GM19397 (cell line): Measurements from ENCODE around the gene GTF2F2.
"Not testable (repeated sequence)": the region's sequence is repeated elsewhere in the genome, so short reads cannot be mapped to it uniquely, and the experiment has no call there.

ENCODE experiments used
- ATAC-seq: cut with Tn5 transposase; IDR thresholded peaks from one replicate; pipeline ENCODE4 v1.9.1; 2021; ENCODE audit warnings: mild to moderate bottlenecking, moderate library complexity; ENCODE audit not compliant: unreplicated experiment

Gene GTF2F2

DNA sequence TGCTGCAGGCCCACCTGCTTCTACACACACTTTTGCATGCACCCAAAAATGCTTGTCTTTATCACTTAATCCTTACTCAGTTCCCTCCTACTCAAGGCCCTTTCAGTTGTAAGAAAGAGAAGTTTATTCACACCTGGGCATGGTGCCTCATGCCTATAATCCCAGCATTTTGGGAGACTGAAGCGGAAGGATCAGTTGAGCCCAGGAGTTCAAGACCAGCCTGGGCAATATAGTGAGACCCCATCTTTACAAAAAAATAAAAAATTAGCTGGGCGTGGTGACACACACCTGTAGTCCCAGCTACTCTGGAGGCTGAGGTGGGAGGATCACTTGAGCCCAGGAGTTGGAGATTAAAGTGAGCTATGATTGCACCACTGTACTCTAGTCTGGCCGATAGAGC, 178.2 kb downstream of the GTF2F2 start:
- not testable (repeated sequence) for ATAC-seq

DNA sequence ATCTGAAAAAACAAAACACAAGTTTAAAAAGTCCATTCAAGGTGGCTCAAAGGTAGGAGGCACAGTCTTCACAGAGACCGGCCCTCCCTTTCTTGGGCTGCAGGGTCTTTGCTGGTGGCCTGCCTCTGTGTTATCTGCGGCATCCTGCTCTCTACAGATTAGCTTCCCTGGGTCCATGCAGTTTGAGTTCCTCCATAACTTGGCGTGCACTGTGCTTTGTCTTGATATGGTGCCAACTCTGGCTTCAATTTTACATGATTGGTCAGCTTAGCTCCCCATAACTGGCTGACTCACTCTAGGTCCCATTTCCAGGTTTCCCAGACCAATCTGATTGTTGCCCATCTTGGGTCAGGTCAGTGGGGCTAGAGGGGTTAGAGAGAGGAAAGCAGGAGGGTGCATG, 178.9 kb downstream of the GTF2F2 start:
- no peak for ATAC-seq

DNA sequence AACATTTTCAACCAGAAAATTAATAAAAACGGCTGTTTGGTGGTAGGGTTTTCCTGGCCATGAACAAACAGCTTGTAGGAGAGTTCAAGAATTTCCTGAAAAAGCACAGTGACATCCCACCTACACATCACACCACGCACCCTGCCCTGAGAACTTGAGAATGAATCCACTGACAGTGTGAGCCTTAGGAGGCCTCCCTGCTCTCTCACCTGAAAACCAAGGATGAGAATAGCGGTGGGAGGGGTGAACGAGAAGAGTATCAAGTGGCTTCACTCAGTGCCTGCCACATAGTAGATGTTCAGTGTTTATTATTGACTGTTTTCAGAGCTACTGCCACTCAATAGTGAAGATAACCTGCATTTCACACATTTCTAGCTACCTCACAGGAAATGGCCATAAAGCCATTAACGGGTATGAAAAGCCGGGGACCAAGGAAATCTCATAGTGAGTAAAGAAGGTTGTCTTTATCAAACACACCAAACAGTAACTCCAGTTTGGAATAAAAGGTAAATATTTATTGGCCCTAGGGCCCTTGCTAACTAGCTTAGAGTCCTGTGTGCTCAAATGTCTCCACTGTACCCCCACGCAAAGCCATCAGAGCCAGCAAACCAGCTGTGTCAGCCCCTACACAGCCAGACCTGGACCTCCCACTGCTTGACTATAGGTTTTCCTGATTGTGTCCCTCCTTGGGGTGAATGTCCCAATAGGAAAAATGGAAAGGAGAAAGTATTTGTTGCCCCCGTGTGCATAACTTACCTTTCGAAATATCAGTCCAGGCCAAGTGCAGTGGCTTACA, 180.1 kb downstream of the GTF2F2 start:
- no peak for ATAC-seq

DNA sequence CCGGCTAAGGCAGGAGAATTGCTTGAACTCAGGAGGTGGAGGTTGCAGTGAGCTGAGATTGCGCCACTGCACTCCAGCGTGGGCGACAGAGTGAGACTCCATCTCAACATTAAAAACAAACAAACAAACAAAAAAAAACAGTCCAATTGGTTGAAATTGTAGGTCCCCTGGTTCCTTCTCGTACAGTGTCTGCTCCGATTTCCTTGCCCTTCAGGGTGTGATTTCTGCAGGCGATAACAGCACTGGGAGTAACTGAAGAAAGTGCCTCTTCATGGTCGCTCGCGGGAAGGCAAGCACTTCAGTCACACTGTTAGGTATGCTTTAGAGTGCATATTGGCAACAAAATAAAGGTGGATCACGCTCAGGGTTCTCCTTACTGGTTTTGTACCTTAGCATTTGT, 181.0 kb downstream of the GTF2F2 start:
- no peak for ATAC-seq

DNA sequence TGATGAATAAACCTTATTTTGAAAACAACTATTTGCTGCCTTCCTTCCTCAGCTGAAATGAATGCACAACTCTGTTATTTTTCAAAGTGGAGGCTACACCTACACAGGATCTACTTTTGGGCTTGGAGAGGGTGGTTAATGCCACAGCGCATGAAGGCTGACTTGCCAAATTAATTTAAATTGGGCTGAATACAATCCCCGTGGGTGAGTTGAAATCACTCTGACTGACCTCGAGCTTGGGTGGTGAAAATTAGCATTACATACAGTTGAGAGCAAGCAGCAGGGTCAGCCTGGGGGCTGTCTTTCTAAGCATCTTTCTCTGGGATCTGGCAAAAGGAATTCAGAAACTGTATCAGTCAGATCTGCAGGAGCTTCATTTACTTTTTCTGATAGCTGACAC, 182.2 kb downstream of the GTF2F2 start:
- ATAC-seq = no peak

DNA sequence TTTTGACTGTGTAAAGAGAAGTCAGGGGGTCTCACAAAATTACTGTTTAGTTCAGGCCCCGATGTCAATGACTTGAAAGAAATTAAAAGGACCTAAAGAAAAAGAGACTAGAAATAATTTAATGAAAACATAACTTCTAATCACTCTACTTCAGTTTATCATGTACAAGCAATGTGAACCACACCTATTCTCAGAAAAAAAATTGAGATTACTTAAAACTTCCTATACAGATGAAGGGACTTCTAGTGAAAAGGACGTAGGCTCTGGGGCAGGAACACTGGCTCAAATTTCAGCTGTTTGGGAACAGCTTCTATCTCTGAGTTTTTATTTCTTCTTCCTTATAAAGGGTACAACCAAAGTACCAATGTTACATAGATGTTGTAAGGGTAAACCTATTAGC, 182.7 kb downstream of the GTF2F2 start:
- ATAC-seq = no peak

DNA sequence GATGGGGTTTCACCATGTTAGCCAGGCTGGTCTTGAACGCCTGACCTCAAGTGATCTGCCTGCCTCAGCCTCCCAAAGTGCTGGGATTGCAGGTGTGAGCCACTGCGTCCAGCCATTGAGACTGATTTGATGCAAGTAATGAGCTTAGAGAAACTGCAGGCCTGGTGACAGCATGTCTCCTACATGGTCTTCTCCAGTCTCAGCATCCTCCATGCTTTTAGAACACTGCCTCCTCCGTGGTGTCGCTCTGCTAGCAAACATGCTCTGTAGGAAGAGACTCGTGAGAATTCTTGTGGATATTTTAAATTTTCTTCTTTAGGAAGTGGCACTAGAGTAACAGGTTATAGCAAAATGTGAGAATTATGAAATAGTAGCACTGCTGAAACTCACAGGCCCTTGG, 183.6 kb downstream of the GTF2F2 start:
- ATAC-seq = no peak

DNA sequence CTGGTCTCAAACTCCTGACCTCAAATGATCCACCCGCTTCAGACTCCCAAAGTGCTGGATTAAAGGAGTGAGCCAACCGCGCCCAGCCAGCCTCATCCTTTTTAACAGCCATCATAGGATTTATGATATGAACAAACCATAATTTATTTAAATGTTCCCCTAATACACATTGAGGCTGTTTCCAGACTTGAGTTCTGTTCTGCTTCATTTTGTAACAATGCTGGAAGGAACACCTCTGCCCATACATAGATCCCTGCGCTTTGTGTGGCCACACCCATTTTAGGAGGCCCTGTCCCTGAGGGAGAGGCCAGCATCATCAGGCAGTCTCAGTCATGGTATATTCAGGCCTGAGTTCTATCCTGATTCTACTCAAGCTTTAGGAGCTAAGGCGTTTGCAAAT, 184.8 kb downstream of the GTF2F2 start:
- ATAC-seq = no peak

DNA sequence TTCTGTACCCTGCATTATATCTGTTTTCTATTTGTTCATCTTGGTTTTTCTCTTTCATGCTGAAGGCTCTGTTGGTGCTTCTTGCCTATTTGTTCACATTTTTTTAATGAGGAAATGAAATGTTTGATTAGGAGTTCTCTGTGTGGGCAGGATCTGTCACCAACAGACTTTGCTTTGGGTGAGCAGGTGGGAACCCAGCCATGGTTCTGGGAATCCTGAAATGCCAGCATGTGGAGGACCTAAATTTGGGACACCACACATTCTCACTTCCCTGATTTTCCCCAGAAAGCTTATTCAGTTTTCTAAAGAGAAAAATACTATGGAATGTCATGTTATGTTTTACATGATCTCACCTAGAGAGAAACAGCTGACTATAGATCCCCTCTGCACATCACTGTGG, 186.7 kb downstream of the GTF2F2 start:
- ATAC-seq = no peak

DNA sequence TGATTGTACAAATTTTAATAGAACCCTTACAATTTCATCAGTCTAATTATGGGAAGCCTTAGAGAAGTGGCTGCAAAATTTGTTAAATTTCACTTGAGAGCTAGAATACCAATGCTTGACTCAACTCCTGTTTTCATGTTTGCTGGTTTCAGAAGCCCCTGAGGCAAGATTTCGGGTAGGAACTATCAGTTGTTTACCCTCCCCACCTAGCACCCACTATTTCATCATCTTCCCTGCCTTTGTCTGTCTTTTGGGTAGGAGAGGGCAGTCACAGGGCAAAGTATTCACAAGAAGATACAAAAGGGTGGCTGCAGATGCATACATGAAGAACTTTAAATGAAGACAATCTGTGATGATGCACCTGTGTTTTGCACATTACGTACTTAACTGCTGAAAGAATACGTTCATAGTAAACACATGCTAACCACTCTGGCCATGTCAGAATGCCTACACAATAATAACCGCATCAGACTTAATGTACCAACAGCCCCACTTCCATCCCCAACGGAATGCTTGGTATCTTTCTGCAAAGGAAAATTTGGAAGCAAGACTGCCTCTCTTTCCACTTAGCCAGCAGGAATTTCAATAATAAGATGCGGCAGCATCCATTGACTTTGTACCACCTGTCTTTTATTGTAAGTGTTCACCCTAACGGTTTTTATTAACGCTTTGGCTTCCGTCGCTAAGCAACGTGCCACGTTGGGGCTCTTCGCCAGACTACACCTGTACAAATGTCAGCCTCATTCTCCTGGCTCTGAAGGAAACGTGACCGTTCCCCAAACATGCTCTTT, 190.2 kb downstream of the GTF2F2 start:
- ATAC-seq = no peak

DNA sequence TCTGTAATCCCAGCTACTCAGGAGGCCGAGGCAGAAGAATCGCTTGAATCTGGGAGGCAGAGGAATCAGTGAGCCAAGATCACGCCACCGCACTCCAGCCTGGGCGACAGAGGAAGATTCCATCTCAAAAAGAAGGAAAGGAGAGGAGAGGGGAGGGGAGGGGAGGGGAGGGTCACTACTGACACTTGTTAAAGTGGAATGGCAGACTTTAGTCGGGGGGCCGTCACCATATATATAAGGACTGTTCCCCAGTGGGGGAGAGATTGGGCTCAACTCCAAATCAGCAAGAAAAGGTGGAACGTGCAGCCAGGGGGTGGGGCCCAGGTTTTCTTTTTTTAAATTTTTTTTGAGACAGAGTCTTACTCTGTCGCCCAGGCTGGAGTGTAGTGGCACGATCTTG, 194.5 kb downstream of the GTF2F2 start:
- ATAC-seq = no peak

DNA sequence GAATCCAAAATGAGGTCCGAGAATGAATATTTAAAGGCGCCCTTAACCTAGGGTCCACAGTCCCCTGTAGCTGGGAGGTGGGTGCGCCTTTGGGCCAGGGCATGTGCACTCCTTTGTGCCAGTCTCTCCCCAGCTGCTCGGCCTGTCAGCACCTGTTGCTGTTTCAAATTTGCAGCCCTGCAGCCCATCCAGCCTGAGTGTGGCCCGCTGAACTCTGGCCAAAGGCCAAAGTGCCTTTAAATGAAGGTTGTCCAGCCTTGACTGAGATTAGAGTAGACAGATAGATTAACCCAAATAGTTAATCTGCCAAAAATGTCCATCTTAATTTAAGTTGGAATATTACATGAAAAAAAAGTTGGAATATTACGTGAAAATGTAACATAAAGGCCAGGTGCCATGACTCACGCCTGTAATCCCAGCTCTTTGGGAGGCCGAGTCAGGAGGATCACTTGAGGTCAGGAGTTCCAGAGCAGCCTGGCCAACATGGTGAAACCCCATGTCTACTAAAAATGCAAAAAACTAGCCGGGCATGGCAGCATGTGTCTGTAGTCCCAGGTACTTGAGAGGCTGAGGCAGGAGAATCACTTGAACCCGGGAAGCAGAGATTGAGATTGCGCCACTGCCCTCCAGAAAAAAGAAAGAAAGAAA, 195.3 kb downstream of the GTF2F2 start:
- no peak for ATAC-seq

DNA sequence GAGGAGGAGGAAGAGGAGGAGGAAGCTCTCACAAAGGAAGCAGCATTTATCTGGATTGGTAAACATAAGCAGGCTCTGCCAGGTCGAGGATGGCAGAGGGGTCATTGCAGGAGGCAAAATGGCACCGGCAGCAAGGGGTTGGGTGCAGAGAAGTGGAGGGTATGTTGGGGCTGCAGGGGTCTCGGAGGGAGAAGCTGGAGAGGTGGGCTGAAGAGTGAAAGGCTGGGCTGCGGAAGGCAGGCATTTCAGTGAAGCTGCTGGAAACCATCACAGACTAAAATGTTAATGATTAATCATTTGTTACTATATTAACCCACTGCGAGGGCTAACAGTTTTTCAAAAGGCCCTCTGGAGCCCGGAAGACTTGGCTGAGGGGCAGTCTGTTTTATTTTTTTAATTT, 196.0 kb downstream of the GTF2F2 start:
- ATAC-seq = no peak

DNA sequence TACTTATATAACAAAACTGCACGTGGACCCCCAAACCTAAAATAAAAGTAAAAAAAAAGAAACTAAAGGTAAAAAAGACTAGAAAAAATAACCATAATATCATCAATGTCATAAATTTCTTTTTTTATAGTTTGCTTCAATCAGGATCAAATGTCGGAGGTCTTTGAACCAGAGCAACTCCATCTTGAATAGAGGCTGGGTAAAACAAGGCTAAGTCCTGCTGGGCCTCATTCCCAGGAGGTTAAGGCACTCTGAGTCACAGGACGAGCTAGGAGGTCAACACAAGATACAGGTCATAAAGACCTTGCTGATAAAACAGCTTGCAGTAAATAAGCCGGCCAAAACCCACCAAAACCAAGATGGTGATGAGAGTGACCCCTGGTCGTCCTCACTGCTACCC, 196.7 kb downstream of the GTF2F2 start:
- no peak for ATAC-seq

DNA sequence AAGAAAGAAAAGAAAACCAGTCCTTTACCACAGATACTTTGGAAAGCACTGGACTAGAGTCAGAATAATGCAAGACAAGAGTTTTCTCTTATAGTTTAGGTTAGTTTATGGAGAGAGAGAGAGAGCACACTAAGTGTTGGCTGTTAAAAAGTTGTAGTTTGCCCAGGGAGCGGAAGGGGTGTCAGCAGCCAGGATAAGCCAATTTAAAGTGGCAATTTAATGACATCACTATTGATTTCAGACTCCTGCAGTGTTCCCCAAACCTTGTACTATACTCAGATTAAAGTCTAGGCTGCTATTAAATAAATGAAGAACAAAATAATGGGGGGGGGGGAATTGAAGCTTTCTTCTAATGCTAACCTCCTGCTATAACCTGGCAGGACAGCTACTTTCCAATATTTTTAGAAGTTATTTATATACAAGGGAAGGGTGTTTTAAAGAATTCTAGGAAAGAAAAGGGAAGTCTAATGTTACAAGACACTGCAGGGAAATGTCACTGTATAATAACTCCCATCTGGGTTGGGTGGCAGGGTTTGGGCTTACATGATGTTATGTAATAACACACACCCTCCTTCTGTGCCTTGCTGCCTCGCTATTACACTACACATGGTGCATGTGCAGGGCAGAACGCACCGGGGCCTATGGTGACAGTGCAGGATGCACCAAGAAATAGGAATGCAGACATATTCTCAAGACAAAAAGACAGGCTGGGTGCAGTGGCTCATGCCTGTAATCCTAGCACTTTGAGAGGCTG, 200.7 kb downstream of the GTF2F2 start:
- no peak for ATAC-seq

DNA sequence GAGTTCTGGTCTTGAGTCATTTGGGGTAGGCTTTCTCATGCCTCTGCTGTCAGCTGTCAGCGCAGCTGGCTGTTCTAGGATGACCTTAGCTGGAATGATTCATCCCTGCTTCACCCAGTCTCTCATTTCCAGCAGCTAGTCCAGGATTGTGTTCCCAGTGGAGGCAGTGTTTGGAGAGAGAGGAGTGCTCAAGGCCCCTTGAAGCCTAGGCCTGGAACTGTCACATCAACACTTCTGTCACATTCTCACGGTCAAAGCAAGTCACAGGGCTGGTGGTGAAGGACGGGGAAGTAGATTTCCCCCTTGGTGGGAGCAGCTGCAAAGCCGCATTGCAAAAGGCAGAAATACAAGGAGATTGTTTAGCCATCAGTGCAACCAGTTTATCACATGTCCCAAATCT, 205.5 kb downstream of the GTF2F2 start:
- ATAC-seq = no peak

DNA sequence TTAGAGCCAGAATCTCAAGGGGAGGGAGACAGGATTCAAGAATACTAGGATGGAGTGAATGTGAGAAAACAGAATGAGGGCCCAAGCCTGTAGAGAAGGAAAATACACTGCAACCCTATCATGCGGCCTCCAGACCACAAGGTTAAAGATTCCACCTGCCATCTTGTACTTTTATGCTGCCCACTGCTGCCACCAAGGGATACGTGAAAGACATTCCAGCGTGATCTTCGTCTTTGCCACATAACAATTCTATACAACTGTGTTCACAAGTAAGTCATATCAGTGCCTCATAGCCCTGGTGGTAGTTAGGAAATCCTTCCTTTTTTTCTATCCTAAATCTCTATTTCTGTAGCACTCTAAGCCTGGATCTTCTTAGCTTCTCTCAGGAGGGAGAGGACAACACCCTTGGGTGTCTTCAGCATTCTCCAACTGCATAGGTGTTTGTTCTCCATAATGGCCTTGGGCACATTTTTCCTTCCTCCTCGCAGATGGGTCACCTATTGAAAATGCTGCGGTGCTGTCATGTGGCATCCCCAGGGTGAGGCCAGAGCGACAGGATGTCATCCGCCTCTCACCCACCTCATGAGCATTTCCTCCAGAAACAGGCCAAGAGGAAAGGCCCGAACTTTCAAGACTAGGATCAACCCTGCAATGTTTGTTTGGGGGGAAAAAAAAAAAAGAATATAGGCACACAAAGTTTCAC, 207.1 kb downstream of the GTF2F2 start:
- no peak for ATAC-seq

DNA sequence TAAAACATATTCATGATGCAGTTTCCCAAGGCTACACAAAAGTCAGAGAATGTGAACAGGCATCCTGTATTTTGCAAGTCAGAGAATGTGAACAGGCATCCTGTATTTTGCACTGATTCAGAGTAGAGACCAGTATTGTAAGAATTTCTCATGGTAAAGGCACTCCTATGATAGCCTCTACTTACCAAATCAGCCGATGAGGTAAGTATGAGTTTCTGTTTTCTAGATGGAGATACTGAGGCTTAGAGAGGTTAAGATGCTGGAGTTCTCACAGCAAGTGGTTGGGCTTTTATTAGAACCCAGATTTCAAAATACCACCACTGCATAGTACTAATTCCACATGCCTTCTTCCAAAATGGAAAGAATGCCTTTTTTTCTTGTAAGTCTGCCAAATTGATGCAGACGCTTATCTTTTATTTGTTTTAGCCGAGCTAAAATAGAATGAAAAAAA, 208.4 kb downstream of the GTF2F2 start:
- no peak for ATAC-seq

DNA sequence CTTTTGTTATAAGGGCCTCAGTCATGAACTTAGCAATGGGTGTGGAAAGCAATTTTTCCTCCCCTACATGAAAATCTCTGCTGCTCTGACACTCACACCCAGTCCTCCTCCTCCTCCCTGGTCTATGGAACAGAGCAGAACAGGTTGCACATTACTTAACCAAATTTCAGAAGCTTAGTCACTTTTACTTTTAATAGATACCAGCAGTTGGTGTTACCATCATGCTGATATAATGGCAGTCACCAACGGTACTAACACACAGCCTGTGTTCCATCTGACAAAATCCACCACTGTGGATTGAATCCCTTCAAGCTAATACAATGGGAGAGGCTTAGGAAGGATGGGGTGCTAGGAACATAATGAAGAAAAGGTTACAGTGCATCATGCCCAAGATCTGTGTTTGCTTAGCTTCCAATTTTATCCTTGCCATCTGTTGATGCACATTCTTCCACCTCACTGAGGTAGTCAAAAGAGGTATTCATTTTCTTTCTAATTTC, 210.9 kb downstream of the GTF2F2 start:
- ATAC-seq = no peak

DNA sequence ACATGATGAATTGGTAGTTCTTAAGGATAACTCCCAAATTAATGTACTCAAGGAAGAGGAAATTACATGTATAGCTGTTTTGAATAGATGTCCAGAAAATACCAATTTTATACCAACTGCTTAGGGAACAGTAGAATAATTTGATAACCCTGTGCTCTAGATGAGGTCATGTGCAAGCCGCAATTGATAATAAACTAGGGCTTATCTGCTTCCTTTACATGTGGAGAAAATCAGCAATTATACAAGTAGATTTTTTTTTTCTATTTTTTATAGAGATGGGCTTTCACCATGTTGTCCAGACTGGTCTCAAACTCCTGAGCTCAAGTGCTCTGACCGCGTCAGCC, 211.4 kb downstream of the GTF2F2 start:
- ATAC-seq = no peak
